Measurements from ENCODE around the gene MPL. TPM values are rescaled to one million over a fixed set of nuclear protein-coding genes. Genes with fewer than 3 reads are reported as not detected.

MPL gene
- total and polyA plus RNA-seq, 10 of the 15 experiments (the other 5 are each of a cell fraction or from before 2014, with no cell fraction given), result not detected

- TF ChIP-seq CUX1 (IDR thresholded peaks at IDR 0.05; ENCODE audit: insufficient replicate concordance, low read depth, low read length), result no peak
- no peak for TF ChIP-seq ZNF207 (IDR thresholded peaks at IDR 0.05; ENCODE audit: borderline replicate concordance)
- TF ChIP-seq MEF2B (IDR thresholded peaks at IDR 0.05; ENCODE audit: partially characterized antibody, poor library complexity, severe bottlenecking), result no peak
- TF ChIP-seq RUNX3 (IDR thresholded peaks at IDR 0.05; ENCODE audit: low read length), result no peak
- peak; percentile 60; the same call in 1 of the 2 replicates for TF ChIP-seq PAX5 (IDR thresholded peaks at IDR 0.05; ENCODE audit: borderline replicate concordance, low read depth, low read length)
- no peak for TF ChIP-seq RAD51 (IDR thresholded peaks at IDR 0.05)
- peak; percentile 87 for TF ChIP-seq CBFB (IDR thresholded peaks at IDR 0.05; ENCODE audit: low read depth)
- TF ChIP-seq SMAD1 (IDR thresholded peaks at IDR 0.05; ENCODE audit: low read depth, partially characterized antibody), result no peak
- no peak for TF ChIP-seq NR2F1 (conservative IDR thresholded peaks at IDR 0.05)
- no peak for TF ChIP-seq KDM1A (IDR thresholded peaks at IDR 0.05; ENCODE audit: borderline replicate concordance)
- no peak for TF ChIP-seq ZNF274 (IDR thresholded peaks at IDR 0.05; ENCODE audit: insufficient read depth, insufficient read length)
- TF ChIP-seq KLF5 (IDR thresholded peaks at IDR 0.05; ENCODE audit: partially characterized antibody), result no peak
- TF ChIP-seq POLR2AphosphoS5 (IDR thresholded peaks at IDR 0.05; ENCODE audit: low read length), result peak; percentile 58; the same call in 1 of the 2 replicates
- no peak for TF ChIP-seq ZNF592 (IDR thresholded peaks at IDR 0.05)
- no peak for TF ChIP-seq EED (IDR thresholded peaks at IDR 0.05; ENCODE audit: low read depth)
- TF ChIP-seq KAT2A (conservative IDR thresholded peaks at IDR 0.05; ENCODE audit: control insufficient read depth, low read depth, low read length), result no peak
- TF ChIP-seq CHD2 (IDR thresholded peaks at IDR 0.05; ENCODE audit: borderline replicate concordance, low read depth, low read length), result peak; percentile 99
Observed at GRCh38 chr1:43358746-43359693, 21.4 kb downstream of the MPL start, which contains the start of gene CDC20 (continued).

Measured in GM12878 (cell line).